GM12874 (cell line): ENCODE data around the gene COLGALT1.

Source experiments
- CTCF ChIP-seq: IDR thresholded peaks from 2 replicates; pipeline ENCODE4 v1.5.1; 2011; ENCODE audit warnings: low read depth, mild to moderate bottlenecking, control low read depth, low read length, moderate library complexity; ENCODE audit not compliant: insufficient read depth

COLGALT1 gene

DNA sequence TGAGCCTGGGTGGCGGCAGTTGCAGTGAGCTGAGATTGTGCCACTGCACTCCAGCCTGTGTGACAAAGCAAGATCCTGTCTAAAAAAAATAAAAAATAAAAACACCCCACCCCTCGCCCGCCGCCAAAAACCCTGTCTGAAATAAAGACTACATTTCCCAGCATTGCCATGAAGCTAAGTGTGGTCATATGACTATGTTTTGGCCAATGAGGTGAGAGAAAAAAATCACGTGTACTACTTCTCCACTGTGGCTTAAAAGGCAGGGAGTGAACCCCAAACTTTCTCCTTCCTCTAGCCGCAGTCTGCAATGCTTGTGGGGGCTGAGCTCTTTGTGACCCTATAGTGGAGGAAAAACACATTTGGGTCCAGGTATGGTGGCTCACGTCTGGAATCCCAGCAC lies 54.9 kb downstream of the COLGALT1 start:
- TF ChIP-seq CTCF, result no peak

GRCh38 chr19:17611462-17612244 lies 56.2 kb downstream of the COLGALT1 start:
- no peak for TF ChIP-seq CTCF

GRCh38 chr19:17614476-17614875 lies 59.0 kb downstream of the COLGALT1 start:
- TF ChIP-seq CTCF, result no peak

DNA sequence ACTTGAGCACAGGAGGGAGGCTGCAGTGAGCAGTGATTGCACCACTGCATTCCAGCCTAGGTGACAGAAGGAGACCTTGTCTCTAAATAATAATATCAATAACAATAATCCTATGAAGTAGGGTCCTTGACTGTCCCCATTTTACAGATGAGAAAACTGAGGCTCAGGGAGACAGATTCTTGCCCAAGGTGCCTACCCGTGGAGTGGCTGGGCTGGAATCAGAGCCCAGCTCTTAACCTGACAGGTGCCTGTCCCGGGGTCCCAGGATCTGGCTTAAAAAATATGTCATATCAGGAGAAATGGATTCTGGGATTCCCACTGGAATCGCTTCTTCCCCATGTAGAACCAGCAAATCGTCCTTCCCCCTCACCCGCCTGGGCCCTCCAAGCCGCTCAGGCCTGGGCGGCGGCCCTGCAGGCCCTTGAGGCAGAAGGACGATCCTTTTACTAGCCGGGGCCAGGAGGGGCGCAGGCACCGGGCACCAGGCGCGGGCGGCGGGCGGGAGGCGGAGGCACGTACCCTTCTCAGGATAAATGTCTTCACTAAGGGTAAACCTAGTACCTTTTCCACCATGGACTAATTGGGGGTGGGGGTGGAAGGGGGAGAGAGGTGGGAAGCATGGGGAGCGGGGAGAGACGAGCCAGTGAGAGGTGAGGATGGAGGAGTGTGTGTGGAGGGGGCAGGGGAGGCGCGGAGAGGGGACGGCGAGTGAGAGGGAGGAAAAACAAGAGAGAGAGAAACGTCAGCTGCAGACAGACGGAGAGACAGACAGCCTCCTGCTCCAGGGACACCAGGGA lies 60.6 kb downstream of the COLGALT1 start:
- TF ChIP-seq CTCF, result no peak

- no peak for TF ChIP-seq CTCF
Measured at GRCh38 chr19:17616686-17616960, 61.2 kb downstream of the COLGALT1 start.

- TF ChIP-seq CTCF, result no peak
Measured at GRCh38 chr19:17616961-17617806, 61.7 kb downstream of the COLGALT1 start.

DNA sequence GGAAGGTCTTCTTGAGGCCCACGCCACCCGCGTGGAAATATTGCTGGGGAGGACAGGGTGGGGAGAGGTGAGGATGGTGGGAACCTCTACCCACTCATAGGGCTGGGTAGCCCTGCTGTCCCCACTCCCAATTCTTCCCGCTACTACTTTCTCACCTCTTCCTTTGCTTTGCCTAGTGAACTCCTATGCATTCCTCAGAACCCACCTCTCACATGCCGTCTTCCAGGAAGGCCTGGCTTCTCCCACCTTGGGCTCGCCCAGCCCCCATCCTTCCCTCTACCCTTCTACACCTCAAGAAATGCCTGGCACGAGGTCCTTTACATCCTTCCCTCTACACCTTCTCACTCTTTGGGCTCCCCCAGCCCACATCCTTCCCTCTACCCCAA lies 62.4 kb downstream of the COLGALT1 start:
- TF ChIP-seq CTCF, result no peak
